ENCODE results near the gene BTBD17. TPM values are rescaled to one million over a fixed set of nuclear protein-coding genes. Genes with fewer than 3 reads are reported as not detected.

BTBD17 gene
- polyA plus RNA-seq, 3 donors: not detected

GRCh38 chr17:74369665-74370490, 8.2 kb upstream of the BTBD17 start:
- peaks cover 0 to 7% (median 0%) of the 10 kb centered on the region in 7 donors for H3K9me3 Mint-ChIP-seq
- peaks cover 4 to 20% (median 9%) of the 10 kb centered on the region in 3 donors for H3K27me3 Mint-ChIP-seq (ENCODE audit: low read depth in 3 of 3)
- Histone ChIP-seq H3K4me2 (replicated peaks; ENCODE audit: extremely low read depth, low read length, poor library complexity, severe bottlenecking) (peak overlapping the region; percentile 46), H3K9ac (ENCODE audit: insufficient read depth, low read length, poor library complexity, severe bottlenecking) (no peak overlapping the region), H2AFZ (ENCODE audit: insufficient read depth, low read depth, low read length, poor library complexity, severe bottlenecking) (peak overlapping the region; percentile 44), H3K4me3 (replicated peaks in 1 of 3; ENCODE audit: low read depth in 2 of 3, low read length in 3 of 3) (no peak overlapping the region), H3K27ac (ENCODE audit: low read depth in 1 of 2, low read length in 2 of 2) (no peak overlapping the region), H3K27me3 (ENCODE audit: control insufficient read depth in 2 of 2, insufficient read depth in 2 of 2, low read length in 2 of 2) (no peaks in the 10 kb centered on the region), H3K4me1 (ENCODE audit: control insufficient read depth in 1 of 2, insufficient read depth in 2 of 2, low read length in 2 of 2) (peaks cover 17% of the 10 kb centered on the region in 2 donors), H3K9me3 (replicated peaks in 1 of 2; ENCODE audit: control insufficient read depth in 1 of 2, insufficient read depth in 1 of 2, low read length in 2 of 2) (no peaks in the 10 kb centered on the region), H3K79me2 (ENCODE audit: insufficient read depth, low read length) (no peaks in the 10 kb centered on the region), H3K36me3 (replicated peaks in 1 of 2; ENCODE audit: control insufficient read depth in 1 of 2, insufficient read depth in 2 of 2, low read length in 2 of 2) (no peaks in the 10 kb centered on the region), H4K20me1 (ENCODE audit: insufficient read depth, low read length) (no peaks in the 10 kb centered on the region)
- no peak overlapping the region for H3K4me3 Mint-ChIP-seq
- peak overlapping the region in 3 of 7 donors; percentile 36 to 80 (median 38) for H3K27ac Mint-ChIP-seq
- WGBS (ENCODE audit: insufficient coverage): 95% methylated on average over 13 of the region's 17 CpGs
- no peak for TF ChIP-seq CTCF (IDR thresholded peaks at IDR 0.05)
- intact Hi-C loops (cut with micrococcal nuclease): loop anchor here (10.0 kb wide), 3 partner anchors 275 to 495 kb away; partner anchors contain the start of gene RAB37 (in 1 of the 2)
- H3K4me1 Mint-ChIP-seq: peaks cover 15% of the 10 kb centered on the region
- H3K36me3 Mint-ChIP-seq: no peaks in the 10 kb centered on the region
- no peak for DNase-seq

GRCh38 chr17:74369221-74369620, 7.6 kb upstream of the BTBD17 start:
- Mint-ChIP-seq H3K9me3 (peaks cover 0 to 7% (median 0%) of the 10 kb centered on the region in 7 donors), H3K4me1 (peaks cover 15% of the 10 kb centered on the region), H3K4me3 (peak overlapping the region in 1 of 2 donors; percentile 73), H3K36me3 (no peaks in the 10 kb centered on the region), H3K27ac (peak overlapping the region in 3 of 7 donors; percentile 38 to 80 (median 54)), H3K27me3 (ENCODE audit: low read depth in 3 of 3) (peaks cover 3 to 22% (median 9%) of the 10 kb centered on the region in 3 donors)
- H2AFZ ChIP-seq (ENCODE audit: insufficient read depth, low read depth, low read length, poor library complexity, severe bottlenecking): peak overlapping the region; percentile 44
- H4K20me1 ChIP-seq (ENCODE audit: insufficient read depth, low read length): no peaks in the 10 kb centered on the region
- peak overlapping the region in 1 of 3 experiments; percentile 46 for H3K4me3 ChIP-seq (replicated peaks in 1 of 3; ENCODE audit: low read depth in 2 of 3, low read length in 3 of 3)
- no peak for TF ChIP-seq CTCF (IDR thresholded peaks at IDR 0.05)
- WGBS (ENCODE audit: insufficient coverage): 0% methylated on average over 7 of the region's 10 CpGs
- H3K9ac ChIP-seq (ENCODE audit: insufficient read depth, low read length, poor library complexity, severe bottlenecking): no peak overlapping the region
- no peak overlapping the region for H3K27ac ChIP-seq (ENCODE audit: low read depth in 1 of 2, low read length in 2 of 2)
- no peaks in the 10 kb centered on the region for H3K79me2 ChIP-seq (ENCODE audit: insufficient read depth, low read length)
- peak overlapping the region; percentile 46 for H3K4me2 ChIP-seq (replicated peaks; ENCODE audit: extremely low read depth, low read length, poor library complexity, severe bottlenecking)
- H3K36me3 ChIP-seq (replicated peaks in 1 of 2; ENCODE audit: control insufficient read depth in 1 of 2, insufficient read depth in 2 of 2, low read length in 2 of 2): no peaks in the 10 kb centered on the region
- DNase-seq: peak; percentile 64 to 67 (median 64)
- intact Hi-C loops (cut with micrococcal nuclease): no loop called here
- H3K4me1 ChIP-seq (ENCODE audit: control insufficient read depth in 1 of 2, insufficient read depth in 2 of 2, low read length in 2 of 2): peaks cover 17% of the 10 kb centered on the region in 2 donors
- no peaks in the 10 kb centered on the region for H3K9me3 ChIP-seq (replicated peaks in 1 of 2; ENCODE audit: control insufficient read depth in 1 of 2, insufficient read depth in 1 of 2, low read length in 2 of 2)
- H3K27me3 ChIP-seq (ENCODE audit: control insufficient read depth in 2 of 2, insufficient read depth in 2 of 2, low read length in 2 of 2): no peaks in the 10 kb centered on the region

Measured in CD14-positive monocyte (primary cell).